Retinal pigment epithelial cell (primary cell): Measurements from ENCODE around the gene ADAMTS16.

Experiments used
- DNase-seq: peaks from one replicate; pipeline ENCODE4 v3.0.0-alpha.2; 2010; ENCODE audit warnings: low read depth
- H3K4me3 ChIP-seq: 2 replicates; pipeline ENCODE4 v1.5.1; 2011; ENCODE audit warnings: mild to moderate bottlenecking, low read length, control low read depth, moderate library complexity
- CTCF ChIP-seq: conservative IDR thresholded peaks from 2 replicates; pipeline ENCODE4 v1.5.1; 2011; ENCODE audit warnings: low read depth, low read length, control low read depth, inconsistent platforms

ADAMTS16 gene

GRCh38 chr5:5308319-5308718 lies 168.2 kb downstream of the ADAMTS16 start:
- TF ChIP-seq CTCF: no peak
- H3K4me3 ChIP-seq: no peak overlapping the region
- no peak for DNase-seq

GRCh38 chr5:5309645-5310044 lies 169.5 kb downstream of the ADAMTS16 start:
- no peak for DNase-seq

GRCh38 chr5:5313101-5313635 lies 173.0 kb downstream of the ADAMTS16 start:
- no peak for TF ChIP-seq CTCF
- peak; percentile 85 for DNase-seq
- no peak overlapping the region for H3K4me3 ChIP-seq

More at GRCh38 chr5:5309645-5310044, 169.5 kb downstream of the ADAMTS16 start:
- H3K4me3 ChIP-seq: no peak overlapping the region
- TF ChIP-seq CTCF: no peak

GRCh38 chr5:5314166-5314565 lies 174.0 kb downstream of the ADAMTS16 start:
- TF ChIP-seq CTCF: no peak

GRCh38 chr5:5314626-5315025 lies 174.5 kb downstream of the ADAMTS16 start:
- no peak overlapping the region for H3K4me3 ChIP-seq
- TF ChIP-seq CTCF: no peak
- DNase-seq: no peak

More at GRCh38 chr5:5314166-5314565, 174.0 kb downstream of the ADAMTS16 start:
- H3K4me3 ChIP-seq: no peak overlapping the region
- no peak for DNase-seq

- TF ChIP-seq CTCF: no peak
- no peak overlapping the region for H3K4me3 ChIP-seq
- peak; percentile 69 for DNase-seq
Observed at GRCh38 chr5:5315068-5315980, 175.2 kb downstream of the ADAMTS16 start.

- H3K4me3 ChIP-seq: no peak overlapping the region
- DNase-seq: no peak
- no peak for TF ChIP-seq CTCF
Observed at GRCh38 chr5:5316334-5316733, 176.2 kb downstream of the ADAMTS16 start.
